HG03469 (cell line): ENCODE data around the gene AP4S1.

Experiments
- ATAC-seq: cut with Tn5 transposase; IDR thresholded peaks from one replicate; pipeline ENCODE4 v1.9.1; 2021; ENCODE audit warnings: mild to moderate bottlenecking, moderate library complexity, moderate number of reproducible peaks; ENCODE audit not compliant: unreplicated experiment

AP4S1 gene

DNA sequence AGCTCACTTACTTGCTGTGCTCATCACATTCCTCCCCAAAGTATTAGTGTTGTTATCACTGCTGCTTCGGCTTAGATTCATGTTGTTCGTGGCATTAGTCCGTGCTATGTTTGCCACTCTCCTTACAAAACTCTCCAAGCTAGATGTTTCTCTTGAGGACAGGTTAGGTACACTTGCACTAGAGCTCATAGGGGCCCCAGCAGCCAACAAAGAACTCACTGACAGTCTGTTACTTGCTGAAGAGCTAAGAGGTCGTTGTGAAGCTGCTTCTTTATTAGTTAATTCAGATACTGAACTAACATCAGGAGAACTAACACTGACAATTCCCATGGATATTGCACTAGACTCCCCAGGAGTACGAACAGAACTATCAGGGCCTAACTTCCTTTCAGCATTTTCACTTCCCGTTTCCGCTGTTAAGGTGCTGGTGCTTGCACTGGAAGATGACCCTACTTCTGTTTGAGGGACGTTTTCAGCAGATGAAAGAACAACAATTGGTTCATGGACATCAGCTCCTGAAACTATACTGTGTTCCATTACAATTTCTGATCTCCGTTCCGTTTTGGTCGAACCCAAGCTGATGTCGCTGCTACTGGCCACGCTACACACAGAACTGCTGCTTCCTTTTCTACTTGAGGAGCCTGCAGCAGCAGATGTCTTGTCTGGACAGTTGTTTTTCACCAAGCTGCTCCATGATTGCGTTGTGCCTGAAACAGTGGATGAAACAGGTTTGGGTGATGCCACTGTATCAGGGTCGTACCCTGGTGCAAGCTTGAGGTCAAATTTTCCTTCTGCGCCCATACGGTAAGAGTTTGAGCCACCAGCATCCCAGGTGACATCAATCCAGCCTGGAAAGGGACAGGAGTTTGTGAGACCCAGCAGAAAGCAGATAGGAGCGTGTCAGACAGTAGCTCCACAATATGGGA, 103.4 kb downstream of the AP4S1 start:
- ATAC-seq: no peak

DNA sequence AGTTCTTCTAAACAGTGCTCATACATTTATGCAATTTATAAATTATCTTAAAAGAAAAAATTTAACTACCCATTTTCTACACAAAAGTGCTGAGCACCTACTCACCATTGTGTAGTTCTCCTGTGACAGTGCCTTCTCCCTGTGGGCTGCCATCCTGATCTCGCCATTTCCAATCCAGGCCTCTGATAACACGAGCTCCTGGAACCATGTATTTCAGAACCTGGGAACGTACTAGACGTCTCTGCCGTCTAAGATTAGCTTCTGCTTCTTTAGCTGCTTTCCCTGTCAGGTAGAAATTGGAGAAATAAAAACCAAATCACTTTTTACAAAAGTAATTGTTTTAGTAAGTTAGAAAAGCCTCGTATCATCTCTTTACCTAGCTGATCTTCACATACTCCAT, 107.7 kb downstream of the AP4S1 start:
- ATAC-seq: no peak

- ATAC-seq: no peak
Observed at GRCh38 chr14:31137214-31137889, 111.9 kb downstream of the AP4S1 start.

DNA sequence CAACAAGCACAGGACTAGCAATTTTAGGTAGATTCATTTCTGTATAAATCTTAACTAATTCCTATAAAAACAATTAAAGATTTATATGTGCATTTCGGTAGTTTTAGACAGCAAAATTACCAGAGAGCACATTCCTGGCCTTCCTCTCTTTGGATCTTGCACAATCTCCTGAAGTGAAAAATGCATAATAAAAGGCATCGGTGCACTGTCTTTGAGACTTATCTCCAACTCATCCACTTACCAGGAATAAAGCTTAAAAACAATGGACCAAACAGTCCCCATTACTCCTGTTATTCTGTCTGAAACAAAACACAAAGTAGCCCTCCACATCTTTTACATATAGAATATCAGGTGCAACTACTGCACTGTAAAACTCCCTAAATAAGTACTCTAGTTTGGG, 112.9 kb downstream of the AP4S1 start:
- no peak for ATAC-seq

DNA sequence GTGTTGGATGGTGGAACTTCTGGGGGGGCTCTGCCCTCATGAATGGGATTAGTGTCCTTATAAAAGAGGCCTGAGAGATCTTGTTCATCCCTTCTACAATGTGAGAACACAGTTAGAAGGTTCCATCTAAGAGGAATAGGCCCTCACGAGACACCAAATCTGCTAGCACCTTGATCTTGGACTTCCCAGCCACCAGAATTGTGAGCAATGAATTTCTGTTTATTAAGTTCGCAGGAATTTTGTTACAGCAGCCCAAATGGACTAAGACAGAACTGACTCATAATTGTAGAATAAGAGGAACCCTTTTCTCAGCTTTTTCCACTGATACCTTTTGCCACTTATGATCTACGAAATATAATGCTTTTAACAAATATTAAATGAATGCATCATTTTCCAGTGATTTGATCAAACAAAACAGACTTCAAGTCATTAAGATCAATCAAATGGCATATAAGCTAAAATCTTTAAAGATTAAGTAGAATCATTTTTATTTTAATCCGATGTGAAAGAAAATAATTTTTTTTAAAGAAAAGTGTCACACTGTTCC, 113.9 kb downstream of the AP4S1 start:
- no peak for ATAC-seq

- no peak for ATAC-seq
Observed at GRCh38 chr14:31142455-31143087, 117.1 kb downstream of the AP4S1 start.
